HG03108 (cell line): ENCODE measurements around the gene BMI1.
A peak's percentile ranks its signal among the peaks of the same experiment; 100 is the strongest.
"Not testable (repeated sequence)": the region's sequence is repeated elsewhere in the genome, so short reads cannot be mapped to it uniquely, and the experiment has no call there.

Experiments
- ATAC-seq: cut with Tn5 transposase; IDR thresholded peaks from one replicate; pipeline ENCODE4 v1.9.1; 2021; ENCODE audit warnings: moderate library complexity; ENCODE audit not compliant: unreplicated experiment

The BMI1 gene

GRCh38 chr10:22338931-22339330 is 18.0 kb downstream of the BMI1 start:
- no peak for ATAC-seq

GRCh38 chr10:22339761-22340328 is 18.9 kb downstream of the BMI1 start:
- ATAC-seq: no peak

DNA sequence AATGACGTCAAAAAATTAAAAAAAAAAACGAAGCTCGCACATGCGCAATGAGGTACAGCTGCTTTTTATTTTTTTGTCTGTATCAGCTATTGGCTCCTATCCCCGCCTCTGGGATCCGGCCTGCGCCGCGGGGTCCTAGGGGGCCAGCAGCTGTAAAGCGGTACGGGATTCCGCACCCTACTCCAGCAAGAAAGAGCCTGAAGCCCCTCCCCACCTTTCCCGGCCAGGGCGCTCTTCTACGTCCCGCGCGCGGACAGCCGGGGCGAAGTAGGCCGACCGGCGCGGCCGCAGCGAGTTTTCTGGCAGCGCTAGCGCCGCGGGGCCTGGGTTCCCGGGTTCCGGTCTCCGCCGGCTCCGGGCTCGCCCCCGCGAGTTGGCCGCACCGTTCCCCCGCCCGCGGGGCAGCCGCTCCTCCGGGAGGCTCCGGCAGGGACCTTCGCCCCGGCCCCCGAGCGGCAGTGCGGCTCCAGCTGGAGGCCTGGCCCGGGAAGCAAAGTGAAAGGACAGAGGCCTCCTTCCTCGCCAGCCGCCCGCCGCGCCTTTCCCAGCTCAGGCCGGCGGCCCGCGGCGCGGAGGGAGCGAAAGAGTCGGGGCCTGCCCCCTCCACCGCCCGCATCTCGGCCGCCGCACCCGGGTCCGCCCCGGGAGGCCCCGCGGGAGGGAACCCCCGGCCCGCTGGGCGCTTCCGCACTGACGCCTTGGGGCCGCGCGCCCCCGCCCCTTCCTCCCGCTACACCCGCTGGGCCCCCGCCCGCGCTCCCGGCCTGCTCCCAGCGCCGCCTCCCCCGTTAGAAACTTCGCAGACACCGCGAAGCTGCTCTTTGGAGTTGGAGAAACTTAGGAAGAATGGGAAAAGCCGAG is 19.7 kb downstream of the BMI1 start:
- peak; percentile 48 for ATAC-seq

DNA sequence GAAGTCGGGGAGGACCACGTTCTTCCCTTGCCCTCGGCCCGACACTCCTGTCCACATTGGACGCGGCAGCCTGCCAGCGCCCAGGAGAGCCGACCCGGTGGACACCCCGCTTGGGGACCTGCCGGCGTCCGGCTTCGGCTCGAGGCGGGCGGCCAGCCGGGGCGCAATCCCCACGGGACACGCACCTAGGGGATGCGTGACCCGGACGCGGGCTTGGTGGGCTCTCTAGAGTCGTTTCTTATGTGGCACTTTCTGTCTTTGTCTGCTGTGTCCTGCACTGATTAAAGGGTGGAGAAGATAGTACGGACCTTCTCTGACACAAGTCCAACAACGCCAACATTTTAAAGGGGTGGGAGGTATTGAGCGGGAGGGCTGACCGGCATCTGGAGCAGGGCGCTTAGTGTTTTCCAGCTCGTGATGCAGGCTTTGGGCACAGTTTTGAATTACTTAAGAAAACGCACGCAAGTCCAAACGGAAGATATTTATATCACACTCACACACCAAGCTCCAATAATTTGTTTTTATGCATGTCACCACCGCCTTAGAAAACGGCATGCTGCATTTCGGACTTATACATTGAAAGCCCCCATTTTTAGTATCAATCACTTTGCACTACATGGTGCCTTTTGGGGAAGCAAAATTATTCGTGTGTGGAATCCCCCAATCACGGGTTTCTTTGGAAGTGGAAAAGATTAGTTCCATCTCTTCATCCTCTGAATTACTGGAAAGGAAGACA is 20.5 kb downstream of the BMI1 start:
- peak; percentile 6 for ATAC-seq

DNA sequence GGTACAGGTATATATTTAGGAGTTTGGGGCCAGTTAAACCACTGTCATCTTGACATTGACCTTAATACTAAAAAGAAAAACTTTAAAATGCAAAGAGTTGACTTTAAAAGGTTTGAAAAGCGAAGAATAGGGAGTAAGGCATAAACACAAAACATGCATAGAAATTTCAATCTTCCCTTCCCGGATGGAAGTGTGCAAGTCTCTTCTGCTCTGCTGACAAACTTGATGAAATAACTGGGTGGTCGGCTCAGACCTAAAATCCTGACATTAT is 21.0 kb downstream of the BMI1 start:
- no peak for ATAC-seq

DNA sequence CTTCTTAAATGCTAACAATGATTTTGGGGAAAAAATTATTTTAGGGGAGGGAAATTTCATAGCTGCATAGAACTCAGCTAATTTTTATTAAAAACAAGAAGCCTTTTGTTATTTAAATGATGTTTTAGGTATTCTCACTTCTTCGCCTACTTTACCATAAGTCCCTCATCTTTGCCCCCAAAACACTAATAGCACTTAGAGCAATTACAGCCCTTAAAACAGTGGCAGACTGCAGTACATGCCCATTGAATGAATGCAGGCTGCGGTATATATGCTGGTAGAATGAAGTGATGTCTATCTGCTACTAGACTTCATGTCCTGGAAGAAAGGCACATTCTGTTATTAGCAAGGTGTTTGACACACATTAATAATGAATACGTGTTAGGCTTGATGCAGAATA is 21.5 kb downstream of the BMI1 start:
- ATAC-seq: no peak

DNA sequence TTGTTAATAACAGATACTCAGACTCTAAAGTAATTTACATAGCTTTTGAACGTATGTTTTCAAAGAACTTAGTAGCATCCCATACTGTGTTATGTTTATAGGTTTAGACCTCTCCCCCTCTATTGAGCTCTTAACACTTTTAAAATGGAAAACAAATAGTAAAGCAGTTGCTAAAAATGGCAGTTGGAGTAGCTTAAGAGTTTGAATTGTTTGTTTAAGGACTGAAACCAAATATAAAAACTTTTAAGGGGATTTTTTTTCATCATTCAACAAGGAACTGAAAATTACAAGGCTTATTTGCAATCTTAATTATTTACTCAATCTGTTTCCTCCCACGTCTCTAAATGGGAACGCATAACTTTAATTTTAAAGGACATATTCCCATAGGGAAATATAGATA is 22.8 kb downstream of the BMI1 start:
- no peak for ATAC-seq

GRCh38 chr10:22344249-22344648 is 23.4 kb downstream of the BMI1 start:
- no peak for ATAC-seq

DNA sequence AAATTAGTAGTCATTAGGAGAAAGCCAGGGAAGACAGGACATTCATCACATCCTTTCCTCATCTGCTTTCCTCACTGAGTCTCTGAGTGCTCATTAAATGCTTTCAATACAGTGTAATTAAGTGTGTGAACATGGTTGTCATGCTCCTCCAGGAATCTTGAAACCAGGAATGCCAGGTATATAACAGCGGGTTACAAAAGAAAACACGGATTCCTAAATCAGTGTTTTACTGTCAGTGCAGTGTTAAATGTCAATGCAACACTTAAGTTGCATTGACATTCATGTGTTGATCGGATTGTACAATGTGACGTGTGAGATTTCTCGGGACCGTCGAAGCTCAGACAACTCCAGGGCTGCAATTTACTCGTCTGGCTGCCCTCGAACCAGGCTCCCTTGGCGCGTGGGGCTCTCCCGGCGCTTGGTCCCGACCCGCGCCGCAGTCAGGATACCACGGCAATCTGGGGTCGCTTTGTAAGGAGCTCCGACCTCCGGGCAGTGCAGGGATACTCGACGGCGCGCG is 23.9 kb downstream of the BMI1 start:
- ATAC-seq: no peak

- ATAC-seq: no peak
Observed at GRCh38 chr10:22345301-22346095, 24.6 kb downstream of the BMI1 start, which contains the start of gene SPAG6. SPAG6 (plus strand) TSS chr10:22345496; CDS start chr10:22345612, 116 bp downstream.

GRCh38 chr10:22346096-22346661 is 25.3 kb downstream of the BMI1 start:
- no peak for ATAC-seq

- no peak for ATAC-seq
Observed at GRCh38 chr10:22349755-22350154, 28.9 kb downstream of the BMI1 start.

DNA sequence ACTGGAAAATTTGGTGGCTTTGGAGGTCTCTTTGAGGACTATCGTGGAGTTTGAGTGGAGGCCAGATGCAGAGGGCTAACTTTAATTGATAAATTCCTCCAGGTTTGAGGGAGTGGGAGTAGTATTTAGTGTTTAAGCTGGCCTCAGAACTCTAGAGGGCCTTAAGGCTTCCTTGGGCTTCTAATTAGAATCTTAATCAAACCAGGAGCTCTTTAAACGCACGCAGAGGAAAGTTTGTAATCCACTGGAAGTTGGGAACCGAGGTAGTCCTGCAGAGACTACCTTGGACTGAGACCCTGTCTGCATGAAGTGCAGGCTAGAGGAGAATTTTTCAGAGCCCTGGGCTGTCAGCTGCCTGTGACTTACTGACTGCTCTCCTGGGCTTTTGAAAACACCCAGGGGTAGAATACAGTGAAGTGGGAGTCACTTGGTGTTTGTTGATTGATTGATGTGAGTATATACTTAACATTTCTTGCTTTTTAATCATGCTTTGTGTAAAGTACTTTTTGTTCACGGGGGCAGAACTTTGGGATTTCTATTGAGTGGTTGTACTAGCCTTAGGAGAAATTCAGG is 30.3 kb downstream of the BMI1 start:
- ATAC-seq: no peak

DNA sequence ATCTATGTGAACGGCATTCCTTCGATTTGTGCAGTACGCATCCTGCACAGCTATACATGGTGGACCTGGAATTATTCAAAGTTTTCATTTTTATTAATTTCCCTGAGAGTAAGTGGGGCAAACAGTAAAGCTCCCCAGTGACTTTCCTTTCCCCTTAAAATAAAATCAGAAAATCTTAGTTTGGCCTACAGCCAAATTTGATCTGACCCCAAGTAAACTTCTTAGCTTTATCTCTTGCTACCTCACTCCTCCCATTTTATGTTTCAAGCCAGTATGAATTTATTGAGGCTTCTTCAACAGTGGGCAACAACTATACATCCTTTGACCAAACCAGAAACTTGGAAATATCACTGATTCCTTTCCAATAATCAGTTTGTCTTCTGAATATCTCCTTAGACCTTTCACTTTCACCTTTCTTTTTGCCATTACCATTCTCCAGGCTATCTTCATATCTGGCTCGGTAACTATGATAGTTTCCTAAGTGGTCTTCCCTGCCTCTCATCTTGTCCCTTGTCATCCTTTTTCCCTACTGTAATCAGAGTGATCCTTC is 35.5 kb downstream of the BMI1 start:
- no peak for ATAC-seq

- not testable (repeated sequence) for ATAC-seq
Observed at GRCh38 chr10:22357770-22358169, 36.9 kb downstream of the BMI1 start.

DNA sequence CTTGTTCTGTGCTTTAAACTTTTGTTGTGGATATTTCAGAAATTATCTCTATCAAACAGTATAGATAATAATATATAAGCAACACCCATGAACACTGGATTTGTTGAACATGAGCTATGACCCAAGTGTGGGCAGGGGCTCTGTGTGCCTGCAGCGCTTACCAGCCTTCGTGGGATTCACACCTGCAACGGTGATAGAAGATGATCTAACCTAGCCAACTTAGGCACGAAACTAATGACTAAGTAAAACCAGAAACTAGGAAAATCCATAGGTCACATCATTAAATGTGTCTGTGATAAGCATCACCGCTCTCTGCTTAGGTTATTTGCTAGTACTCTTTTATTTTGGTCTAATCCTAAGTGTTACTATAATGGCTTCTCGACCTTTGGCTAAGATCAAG is 42.4 kb downstream of the BMI1 start:
- ATAC-seq: no peak

DNA sequence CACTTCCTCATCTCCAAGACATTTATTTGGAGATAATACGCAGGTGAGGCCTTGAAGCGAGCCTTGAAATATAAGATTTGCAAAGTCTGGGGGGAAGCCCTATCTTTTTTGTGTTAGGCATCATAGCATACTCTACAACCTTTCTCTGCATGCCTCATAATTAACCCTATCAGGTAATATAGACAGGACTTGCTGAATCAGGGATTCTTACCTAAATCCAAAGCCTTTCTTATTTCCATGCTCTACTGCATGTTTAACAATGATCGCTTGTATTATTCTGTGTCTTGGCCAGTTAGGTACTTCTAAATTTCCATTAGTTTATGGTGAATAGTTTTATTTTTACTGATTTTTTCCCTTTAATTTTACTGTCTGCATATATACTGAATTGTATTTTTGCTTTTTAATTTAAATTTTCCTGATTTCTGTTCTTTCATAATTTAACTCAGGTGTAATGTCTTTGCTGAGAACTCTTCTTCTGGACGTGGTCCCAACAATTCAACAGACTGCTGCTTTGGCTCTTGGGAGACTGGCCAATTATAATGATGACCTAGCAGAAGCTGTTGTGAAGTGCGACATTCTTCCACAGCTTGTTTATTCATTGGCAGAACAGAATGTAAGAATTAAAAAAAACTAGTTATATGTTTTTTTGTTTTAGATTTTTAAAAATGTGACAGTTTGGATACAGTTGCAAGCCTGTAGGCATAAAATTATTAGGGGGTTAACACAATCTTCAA is 43.7 kb downstream of the BMI1 start:
- peak; percentile 7 for ATAC-seq

DNA sequence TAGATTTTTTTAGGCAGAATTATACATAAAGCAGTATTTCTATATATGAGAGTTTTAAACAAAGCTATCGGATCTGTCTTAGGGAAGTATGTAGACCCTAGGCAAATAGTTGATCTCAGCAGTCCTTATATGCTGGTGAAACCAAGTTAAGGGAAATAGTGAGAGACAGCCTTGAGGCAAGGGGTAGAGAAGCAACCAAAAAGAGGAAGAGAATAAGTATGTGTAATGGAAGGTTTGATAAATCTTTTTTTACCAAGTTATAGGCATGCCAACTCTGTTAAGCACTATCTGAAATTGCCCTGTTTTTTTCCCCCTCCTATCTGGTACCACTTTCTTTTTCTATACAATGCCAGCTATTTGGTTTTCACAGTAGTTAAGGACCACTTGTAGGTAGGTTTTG is 44.3 kb downstream of the BMI1 start:
- peak; percentile 49 for ATAC-seq

- ATAC-seq: no peak
Observed at GRCh38 chr10:22365644-22366434, 44.9 kb downstream of the BMI1 start.
